ENCODE data around the gene ZNRF4.
"Not testable (repeated sequence)": the region's sequence is repeated elsewhere in the genome, so short reads cannot be mapped to it uniquely, and the experiment has no call there.

ZNRF4 gene

GRCh38 chr19:5466072-5466471, 10.9 kb downstream of the ZNRF4 start:
- in situ Hi-C loops (cut with MboI; ENCODE audit: low pct_unique_long_range_greater_than_20kb, low sequenced_read_pairs) = no loop called here
- no peak for DNase-seq

DNA sequence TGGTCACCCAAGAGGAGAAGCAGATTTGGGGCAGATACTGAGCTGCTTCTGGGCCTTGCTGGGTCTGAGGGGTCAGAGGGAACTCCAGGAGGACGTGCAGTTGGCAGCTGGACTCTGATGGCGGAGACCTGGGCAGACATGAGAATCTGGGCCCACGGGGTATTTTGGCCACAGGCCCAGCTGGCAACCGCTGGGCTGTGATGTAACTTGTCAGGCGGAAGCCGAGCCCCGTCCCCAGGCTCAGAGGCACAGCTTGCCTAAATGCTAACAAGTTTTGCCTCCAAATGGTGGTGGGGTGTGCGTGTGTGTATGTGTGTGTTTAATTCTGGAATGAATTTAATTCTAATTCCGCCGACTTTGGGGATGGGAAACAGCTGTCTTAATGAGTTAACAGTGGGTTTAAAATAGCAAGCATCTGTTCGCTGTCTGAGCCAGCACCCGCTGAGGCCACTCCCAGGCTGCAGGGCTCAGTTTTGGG, 11.6 kb downstream of the ZNRF4 start:
- in situ Hi-C loops (cut with MboI; ENCODE audit: low pct_unique_long_range_greater_than_20kb, low sequenced_read_pairs) = no loop called here
- no peak for DNase-seq

DNA sequence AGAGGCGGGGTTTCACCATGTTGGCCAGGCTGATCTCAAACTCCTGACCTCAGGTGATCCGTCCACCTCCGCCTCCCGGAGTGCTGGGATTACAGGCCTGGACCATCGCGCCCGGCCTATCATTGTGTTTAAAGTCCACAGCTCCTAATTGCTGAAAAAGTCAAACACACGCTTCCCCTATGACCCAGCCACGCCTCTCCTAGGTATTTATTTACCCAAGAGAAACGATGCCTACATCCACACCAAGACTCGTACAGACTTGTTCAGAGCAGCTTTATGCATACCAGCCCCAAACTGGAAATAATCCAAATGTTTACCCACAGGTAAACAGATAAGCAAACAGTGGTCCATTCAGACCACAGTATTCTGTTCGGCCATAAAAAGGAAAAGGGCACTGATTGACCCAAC, 15.1 kb downstream of the ZNRF4 start:
- in situ Hi-C loops (cut with MboI; ENCODE audit: low pct_unique_long_range_greater_than_20kb, low sequenced_read_pairs) = no loop called here
- DNase-seq = no peak

DNA sequence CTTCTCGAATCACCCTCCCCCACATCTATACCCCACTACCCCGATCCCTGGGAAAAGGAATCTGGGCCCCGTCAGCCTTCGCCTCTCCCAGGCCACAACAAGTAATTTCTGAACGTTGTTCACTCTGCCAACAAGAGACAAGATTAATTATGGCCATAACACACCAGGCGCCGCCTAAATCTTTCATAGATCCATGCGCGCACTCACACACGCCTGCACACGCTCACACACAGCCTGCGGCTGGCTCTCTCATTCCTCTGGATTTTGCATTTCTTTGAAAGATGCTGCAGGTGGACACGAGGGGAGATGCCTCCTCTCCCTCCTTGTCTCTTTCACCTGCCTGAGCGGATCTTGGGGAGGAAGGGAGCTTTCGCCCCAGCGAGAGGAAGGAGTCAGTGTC, 17.1 kb downstream of the ZNRF4 start:
- in situ Hi-C loops (cut with MboI; ENCODE audit: low pct_unique_long_range_greater_than_20kb, low sequenced_read_pairs) = no loop called here
- DNase-seq = no peak

DNA sequence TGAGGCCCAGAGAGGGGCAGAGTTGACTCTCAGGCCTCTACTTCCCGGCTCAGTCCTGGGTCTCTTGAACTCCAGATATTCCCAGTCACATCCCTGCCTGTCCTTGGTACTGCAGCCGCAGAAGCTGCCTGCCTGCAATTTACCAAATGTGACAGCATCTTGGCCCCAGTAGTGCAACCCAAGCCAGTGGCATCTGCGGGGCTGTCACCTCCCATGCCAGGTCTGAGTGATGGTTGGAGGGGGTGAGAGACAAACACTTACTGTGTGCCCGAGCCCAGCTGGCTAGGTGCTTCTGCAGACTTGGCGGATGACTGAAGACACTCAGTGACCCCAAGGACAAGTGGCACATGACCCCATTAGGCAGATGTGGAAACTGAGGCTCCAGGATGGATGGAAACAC, 18.4 kb downstream of the ZNRF4 start:
- in situ Hi-C loops (cut with MboI; ENCODE audit: low pct_unique_long_range_greater_than_20kb, low sequenced_read_pairs) = no loop called here
- no peak for DNase-seq

DNA sequence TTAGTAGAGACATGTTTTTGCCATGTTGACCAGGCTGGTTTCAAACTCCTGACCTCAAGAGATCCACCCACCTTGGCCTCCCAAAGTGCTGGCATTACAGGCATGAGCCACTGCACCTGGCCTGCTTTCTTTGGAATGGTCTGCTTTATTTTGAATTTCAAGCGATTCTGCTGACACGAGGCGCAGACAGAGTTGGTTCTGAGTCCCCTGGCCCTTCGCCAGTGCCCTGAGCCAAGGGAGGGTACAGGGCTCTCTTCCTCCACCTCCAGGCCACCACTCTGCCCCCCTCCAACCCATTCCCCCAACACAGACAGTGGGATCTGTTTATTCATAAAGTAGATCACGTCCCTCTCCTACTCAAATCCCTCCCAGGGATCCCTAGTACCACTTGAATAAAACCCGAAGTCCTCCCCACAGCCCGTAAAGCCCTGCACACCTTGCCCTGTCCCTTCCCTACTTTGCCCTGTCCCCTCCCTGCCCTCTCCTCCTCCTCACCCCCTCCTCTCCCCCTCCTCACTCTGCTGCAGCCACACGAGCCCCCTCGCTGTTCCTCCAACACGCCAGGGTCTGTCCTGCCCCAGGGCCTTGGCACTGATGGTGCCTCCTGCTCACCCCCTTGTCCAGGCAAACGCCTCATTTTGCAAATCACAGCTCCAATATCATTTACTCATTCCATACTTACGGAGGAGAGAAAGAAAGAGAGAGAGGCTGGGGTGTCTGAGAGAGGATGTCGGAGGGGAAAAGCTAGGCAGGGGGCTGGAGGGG, 22.4 kb downstream of the ZNRF4 start:
- in situ Hi-C loops (cut with MboI; ENCODE audit: low pct_unique_long_range_greater_than_20kb, low sequenced_read_pairs) = no loop called here
- DNase-seq = no peak

- in situ Hi-C loops (cut with MboI; ENCODE audit: low pct_unique_long_range_greater_than_20kb, low sequenced_read_pairs) = no loop called here
These were observed 23.2 kb downstream of the ZNRF4 start for GRCh38 chr19:5478241-5478924.

DNA sequence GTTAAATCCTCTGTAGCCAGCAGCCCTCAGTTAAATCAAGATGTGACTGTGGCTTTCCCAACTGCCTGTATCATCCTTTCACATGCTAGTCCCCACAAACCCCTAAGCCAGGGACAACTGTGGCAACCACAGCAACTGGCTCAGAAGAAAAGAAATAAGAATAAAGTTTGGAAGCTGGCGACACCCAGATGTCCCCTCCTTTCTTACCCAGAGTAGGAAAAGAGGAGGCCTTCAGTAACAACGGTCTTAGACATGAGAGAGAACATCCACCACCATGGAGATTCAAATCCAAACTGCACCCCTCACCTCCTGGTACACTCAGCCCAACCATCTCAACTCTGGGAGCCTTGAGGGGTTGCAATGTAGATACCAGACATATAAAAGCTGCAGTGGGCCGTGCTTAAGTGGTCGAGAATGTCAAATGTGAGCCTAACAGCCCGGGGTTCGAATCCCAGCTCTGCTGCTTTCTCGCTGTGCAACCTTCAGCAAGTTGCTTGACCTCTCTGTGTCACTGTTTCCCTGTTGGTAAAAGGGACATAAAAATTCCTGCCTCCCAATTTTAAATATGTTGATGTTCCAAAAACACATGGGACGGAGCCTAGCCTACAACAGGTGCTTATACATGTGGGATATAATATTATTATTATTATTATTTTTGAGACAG, 23.8 kb downstream of the ZNRF4 start:
- in situ Hi-C loops (cut with MboI; ENCODE audit: low pct_unique_long_range_greater_than_20kb, low sequenced_read_pairs) = no loop called here
- DNase-seq = no peak

More at GRCh38 chr19:5478241-5478924, 23.2 kb downstream of the ZNRF4 start:
- no peak for DNase-seq

- no peak for DNase-seq
- in situ Hi-C loops (cut with MboI; ENCODE audit: low pct_unique_long_range_greater_than_20kb, low sequenced_read_pairs) = no loop called here
These were observed 24.7 kb downstream of the ZNRF4 start for GRCh38 chr19:5479958-5480357.

GRCh38 chr19:5480427-5480836, 25.2 kb downstream of the ZNRF4 start:
- in situ Hi-C loops (cut with MboI; ENCODE audit: low pct_unique_long_range_greater_than_20kb, low sequenced_read_pairs) = no loop called here
- DNase-seq = peak; percentile 30

DNA sequence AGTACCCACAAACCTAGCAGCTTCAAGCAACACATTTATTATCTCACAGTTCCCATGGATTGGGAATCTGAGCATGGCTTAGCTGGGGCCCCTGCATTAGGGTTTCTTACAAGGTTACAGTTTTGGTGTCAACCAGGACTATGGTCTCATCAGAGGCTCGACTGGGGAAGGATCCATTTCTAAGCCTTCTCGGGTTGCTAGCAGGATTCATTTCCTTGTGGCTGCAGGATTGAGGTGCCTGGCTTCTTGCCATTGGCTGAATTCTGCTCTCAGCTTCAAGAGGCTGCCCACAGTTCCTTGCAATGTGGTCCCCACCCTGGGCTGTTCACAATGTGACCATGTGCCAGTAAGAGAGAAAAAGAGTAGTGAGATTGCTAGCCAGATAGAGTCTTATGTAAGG, 26.7 kb downstream of the ZNRF4 start:
- DNase-seq = no peak
- in situ Hi-C loops (cut with MboI; ENCODE audit: low pct_unique_long_range_greater_than_20kb, low sequenced_read_pairs) = no loop called here

DNA sequence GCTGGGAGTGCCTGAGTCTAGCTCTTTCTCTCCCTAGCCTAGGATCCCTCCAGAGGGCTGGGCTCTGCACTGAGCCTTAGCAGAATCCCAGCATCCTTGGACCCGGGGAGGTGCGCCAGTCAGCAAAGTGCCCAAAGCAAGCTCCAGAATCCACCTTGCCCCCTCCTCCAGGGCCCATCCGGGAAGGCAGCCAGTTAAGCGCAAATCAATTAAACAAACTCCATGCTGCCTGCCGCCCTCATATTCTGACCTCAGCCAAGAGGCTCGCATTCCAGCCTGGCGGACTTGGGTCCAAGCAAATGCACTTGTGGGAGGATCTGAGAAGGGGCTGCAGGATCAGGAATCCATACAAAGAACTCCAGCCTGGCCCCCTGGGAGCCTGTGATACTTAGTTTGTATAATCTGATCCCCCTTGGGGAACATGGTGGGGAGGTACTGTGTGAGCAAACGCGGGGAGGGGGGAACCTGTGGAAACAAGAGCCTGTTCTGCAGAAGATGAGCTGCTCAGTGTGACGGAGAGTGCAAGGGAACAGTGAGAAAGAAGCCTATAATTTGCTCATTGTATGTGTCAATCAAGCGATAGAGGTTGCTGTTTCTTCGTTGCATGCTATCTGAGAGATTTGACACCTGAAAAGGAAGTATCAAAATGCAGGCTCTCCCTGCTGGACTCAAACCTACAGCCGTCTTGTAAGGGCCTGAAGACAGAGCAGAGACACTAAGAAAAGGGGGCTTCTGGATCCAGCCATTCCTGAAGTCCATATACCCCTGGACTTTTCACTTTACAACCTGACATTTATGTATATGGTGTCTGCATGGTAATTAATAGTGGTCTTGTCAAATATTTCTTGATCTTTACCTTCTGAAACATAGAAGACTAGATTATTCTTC, 29.4 kb downstream of the ZNRF4 start:
- no peak for DNase-seq
- in situ Hi-C loops (cut with MboI; ENCODE audit: low pct_unique_long_range_greater_than_20kb, low sequenced_read_pairs) = no loop called here

- no peak for DNase-seq
- in situ Hi-C loops (cut with MboI; ENCODE audit: low pct_unique_long_range_greater_than_20kb, low sequenced_read_pairs) = no loop called here
These were observed 30.0 kb downstream of the ZNRF4 start for GRCh38 chr19:5485286-5485636.

DNA sequence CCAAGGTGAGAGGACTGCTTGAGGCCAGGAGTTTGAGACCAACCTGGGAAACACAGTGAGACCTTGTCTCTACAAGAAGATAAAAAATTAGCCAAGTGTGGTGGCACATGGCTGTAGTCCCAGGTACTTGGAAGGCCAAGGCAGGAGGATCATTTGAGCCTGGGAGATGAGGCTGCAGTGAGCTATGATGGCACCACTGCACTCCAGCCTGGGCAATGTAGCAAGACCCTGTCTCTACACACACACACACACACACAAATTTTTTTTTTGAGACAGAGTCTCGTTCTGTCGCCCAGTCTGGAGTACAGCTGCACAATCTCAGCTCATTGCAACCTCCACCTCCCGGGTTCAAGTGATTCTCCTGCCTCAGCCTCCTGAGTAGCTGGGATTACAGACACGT, 30.4 kb downstream of the ZNRF4 start:
- in situ Hi-C loops (cut with MboI; ENCODE audit: low pct_unique_long_range_greater_than_20kb, low sequenced_read_pairs) = not testable (repeated sequence)

GRCh38 chr19:5487222-5487621, 32.0 kb downstream of the ZNRF4 start:
- DNase-seq = no peak
- in situ Hi-C loops (cut with MboI; ENCODE audit: low pct_unique_long_range_greater_than_20kb, low sequenced_read_pairs) = no loop called here

More for the DNA sequence above, 30.4 kb downstream of the ZNRF4 start:
- DNase-seq = not testable (repeated sequence)

DNA sequence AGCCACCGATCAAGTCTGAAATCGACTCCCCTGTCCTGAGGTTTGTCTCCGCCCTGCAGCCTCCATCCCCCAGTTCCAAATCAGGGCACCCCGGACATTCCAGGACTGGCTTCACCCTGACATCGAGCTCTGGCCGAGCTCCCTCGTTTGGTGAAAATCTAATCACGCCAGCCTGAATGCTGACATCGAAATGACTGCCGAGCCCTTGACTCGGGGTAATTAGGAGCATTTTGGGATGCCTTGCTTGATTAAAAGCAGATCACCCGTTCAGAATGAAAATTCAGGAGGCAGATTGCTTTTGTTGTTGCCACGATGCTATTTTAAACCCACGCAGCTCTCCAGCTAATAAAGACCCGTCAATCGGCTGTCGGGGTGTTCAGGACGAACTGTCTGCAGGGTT, 34.3 kb downstream of the ZNRF4 start:
- DNase-seq = no peak
- in situ Hi-C loops (cut with MboI; ENCODE audit: low pct_unique_long_range_greater_than_20kb, low sequenced_read_pairs) = no loop called here

GRCh38 chr19:5491565-5491964, 36.3 kb downstream of the ZNRF4 start:
- in situ Hi-C loops (cut with MboI; ENCODE audit: low pct_unique_long_range_greater_than_20kb, low sequenced_read_pairs) = no loop called here
- no peak for DNase-seq

- DNase-seq = no peak
- in situ Hi-C loops (cut with MboI; ENCODE audit: low pct_unique_long_range_greater_than_20kb, low sequenced_read_pairs) = no loop called here
These were observed 37.0 kb downstream of the ZNRF4 start for GRCh38 chr19:5492281-5492634.

GRCh38 chr19:5492635-5493409, 37.6 kb downstream of the ZNRF4 start:
- DNase-seq = no peak
- in situ Hi-C loops (cut with MboI; ENCODE audit: low pct_unique_long_range_greater_than_20kb, low sequenced_read_pairs) = no loop called here

Data from KBM-7 (cell line).